Osteoblast (primary cell): ENCODE data around the gene SUGCT. TPM values are rescaled to one million over a fixed set of nuclear protein-coding genes. Genes with fewer than 3 reads are reported as not detected.

Experiments
- DNase-seq: peaks from one replicate; pipeline ENCODE4 v3.0.0; 2011; ENCODE audit warnings: low spot score, mixed read lengths; ENCODE audit not compliant: insufficient read length; ENCODE audit errors: missing footprints
- H2AFZ ChIP-seq: 2 replicates; pipeline ENCODE4 v1.6.0; 2011; ENCODE audit warnings: mild to moderate bottlenecking, low read length
- H3K27ac ChIP-seq: 2 replicates; pipeline ENCODE4 v1.5.1; 2011; ENCODE audit warnings: mild to moderate bottlenecking, low read depth, low read length, moderate library complexity
- H3K27me3 ChIP-seq: 2 replicates; pipeline ENCODE4 v1.6.0; 2012; ENCODE audit warnings: mild to moderate bottlenecking, control low read depth, inconsistent platforms, low read length, moderate library complexity; ENCODE audit not compliant: insufficient read depth
- H3K36me3 ChIP-seq: 2 replicates; pipeline ENCODE4 v1.5.1; 2011; ENCODE audit warnings: mild to moderate bottlenecking, low read length, control low read depth, moderate library complexity; ENCODE audit not compliant: insufficient read depth
- H3K4me1 ChIP-seq: 2 replicates; pipeline ENCODE4 v1.5.1; 2011; ENCODE audit warnings: mild to moderate bottlenecking, low read length, control low read depth, moderate library complexity; ENCODE audit not compliant: insufficient read depth
- H3K4me2 ChIP-seq: 2 replicates; pipeline ENCODE4 v1.6.0; 2011; ENCODE audit warnings: mild to moderate bottlenecking, low read length; ENCODE audit not compliant: insufficient read depth
- H3K4me3 ChIP-seq: fragments of 200-600 bp; sonication (generic); 3 replicates; pipeline ENCODE4 v1.5.1; 2012; ENCODE audit warnings: mild to moderate bottlenecking, low read length, inconsistent platforms; ENCODE audit not compliant: insufficient read depth
- H3K79me2 ChIP-seq: 2 replicates; pipeline ENCODE4 v1.6.0; 2012; ENCODE audit warnings: mild to moderate bottlenecking, low read length, control low read depth, inconsistent platforms; ENCODE audit not compliant: insufficient read depth
- H3K9me3 ChIP-seq: 2 replicates; pipeline ENCODE4 v1.5.1; 2011; ENCODE audit warnings: low read depth, low read length, control low read depth
- H4K20me1 ChIP-seq: 2 replicates; pipeline ENCODE4 v1.6.0; 2012; ENCODE audit warnings: mild to moderate bottlenecking, low read length, control low read depth; ENCODE audit not compliant: insufficient read depth
- CTCF ChIP-seq: IDR thresholded peaks from 2 replicates; pipeline ENCODE4 v1.5.1; 2011; ENCODE audit warnings: mild to moderate bottlenecking, low read depth, low read length, moderate library complexity; ENCODE audit errors: extremely low read depth
- total RNA-seq: library from RNA; depleted of rRNA; stranded (reverse); fragments of >200 nt; gene quantifications from 2 replicates; pipeline ENCODE4 v1.2.3, GENCODE V29; 2012

SUGCT gene
- total RNA-seq, 1 donor = 21.7 TPM

GRCh38 chr7:40492946-40493345, 358.1 kb downstream of the SUGCT start:
- no peak for TF ChIP-seq CTCF
- Histone ChIP-seq H3K9me3 (no peaks in the 10 kb centered on the region), H3K79me2 (no peaks in the 10 kb centered on the region), H3K36me3 (no peaks in the 10 kb centered on the region), H3K4me1 (peaks cover 16% of the 10 kb centered on the region), H3K4me3 (no peak overlapping the region), H3K4me2 (no peak overlapping the region), H4K20me1 (no peaks in the 10 kb centered on the region), H2AFZ (no peak overlapping the region), H3K27ac (no peak overlapping the region), H3K27me3 (no peaks in the 10 kb centered on the region)
- no peak for DNase-seq

- TF ChIP-seq CTCF = no peak
- H3K4me1 ChIP-seq = peaks cover 16% of the 10 kb centered on the region
- no peak for DNase-seq
- no peaks in the 10 kb centered on the region for H3K36me3 ChIP-seq
- H3K27me3 ChIP-seq = no peaks in the 10 kb centered on the region
- peak overlapping the region; percentile 33 for H3K4me2 ChIP-seq
- no peaks in the 10 kb centered on the region for H3K79me2 ChIP-seq
- no peaks in the 10 kb centered on the region for H3K9me3 ChIP-seq
- no peaks in the 10 kb centered on the region for H4K20me1 ChIP-seq
- no peak overlapping the region for H3K4me3 ChIP-seq
- no peak overlapping the region for H3K27ac ChIP-seq
- H2AFZ ChIP-seq = no peak overlapping the region
Measured at GRCh38 chr7:40493609-40494051, 358.8 kb downstream of the SUGCT start.

- Histone ChIP-seq H3K79me2 (no peaks in the 10 kb centered on the region), H3K9me3 (no peaks in the 10 kb centered on the region), H3K4me1 (peaks cover 12% of the 10 kb centered on the region), H3K27ac (no peak overlapping the region), H3K4me3 (no peak overlapping the region), H4K20me1 (no peaks in the 10 kb centered on the region), H3K36me3 (no peaks in the 10 kb centered on the region), H3K4me2 (peak overlapping the region; percentile 17), H2AFZ (no peak overlapping the region), H3K27me3 (no peaks in the 10 kb centered on the region)
- TF ChIP-seq CTCF = no peak
- DNase-seq = no peak
Measured at GRCh38 chr7:40498924-40499510, 364.2 kb downstream of the SUGCT start.

GRCh38 chr7:40499718-40500117, 364.9 kb downstream of the SUGCT start:
- H3K4me1 ChIP-seq = peaks cover 12% of the 10 kb centered on the region
- H3K27ac ChIP-seq = no peak overlapping the region
- no peaks in the 10 kb centered on the region for H3K27me3 ChIP-seq
- no peaks in the 10 kb centered on the region for H4K20me1 ChIP-seq
- H3K36me3 ChIP-seq = no peaks in the 10 kb centered on the region
- peak overlapping the region; percentile 17 for H3K4me2 ChIP-seq
- no peak overlapping the region for H3K4me3 ChIP-seq
- TF ChIP-seq CTCF = no peak
- no peaks in the 10 kb centered on the region for H3K9me3 ChIP-seq
- H3K79me2 ChIP-seq = no peaks in the 10 kb centered on the region
- peak; percentile 30 for DNase-seq
- H2AFZ ChIP-seq = no peak overlapping the region
